ENCODE results near the gene IGSF9B.

IGSF9B gene

GRCh38 chr11:133953999-133954398, 2.8 kb downstream of the IGSF9B start:
- DNase-seq, result no peak

- no peak for DNase-seq
Measured at GRCh38 chr11:133953547-133953946, 3.2 kb downstream of the IGSF9B start.

GRCh38 chr11:133952199-133953190, 4.3 kb downstream of the IGSF9B start:
- DNase-seq, result no peak

GRCh38 chr11:133951327-133952198, 5.2 kb downstream of the IGSF9B start:
- no peak for DNase-seq

GRCh38 chr11:133950874-133951326, 5.9 kb downstream of the IGSF9B start:
- no peak for DNase-seq

GRCh38 chr11:133950421-133950820, 6.3 kb downstream of the IGSF9B start:
- DNase-seq, result no peak

- no peak for DNase-seq
Measured at GRCh38 chr11:133949129-133949528, 7.6 kb downstream of the IGSF9B start.

GRCh38 chr11:133948711-133949110, 8.1 kb downstream of the IGSF9B start:
- no peak for DNase-seq

- DNase-seq, result peak; percentile 63
Measured at GRCh38 chr11:133947321-133947756, 9.4 kb downstream of the IGSF9B start.

- DNase-seq, result no peak
Measured at GRCh38 chr11:133946541-133947318, 10.0 kb downstream of the IGSF9B start.

- DNase-seq, result no peak
Measured at GRCh38 chr11:133946051-133946450, 10.7 kb downstream of the IGSF9B start.

GRCh38 chr11:133945087-133945974, 11.4 kb downstream of the IGSF9B start:
- DNase-seq, result no peak

- no peak for DNase-seq
Measured at GRCh38 chr11:133943950-133944698, 12.6 kb downstream of the IGSF9B start.

GRCh38 chr11:133942577-133942976, 14.2 kb downstream of the IGSF9B start:
- no peak for DNase-seq

- DNase-seq, result no peak
Measured at GRCh38 chr11:133941546-133941945, 15.2 kb downstream of the IGSF9B start.

- DNase-seq, result no peak
Measured at GRCh38 chr11:133940034-133940433, 16.7 kb downstream of the IGSF9B start.

GRCh38 chr11:133939558-133939957, 17.2 kb downstream of the IGSF9B start:
- DNase-seq, result no peak

- no peak for DNase-seq
Measured at GRCh38 chr11:133938166-133938565, 18.6 kb downstream of the IGSF9B start.

GRCh38 chr11:133937468-133937867, 19.3 kb downstream of the IGSF9B start:
- no peak for DNase-seq

GRCh38 chr11:133937015-133937414, 19.8 kb downstream of the IGSF9B start:
- DNase-seq, result no peak

- no peak for DNase-seq
Measured at GRCh38 chr11:133936592-133936991, 20.2 kb downstream of the IGSF9B start.

All from GF-D8 (cell line).